Measurements from ENCODE around the gene ASH1L. TPM values are rescaled to one million over a fixed set of nuclear protein-coding genes. Genes with fewer than 3 reads are reported as not detected.
A peak's percentile ranks its signal among the peaks of the same experiment; 100 is the strongest.
"Not testable (repeated sequence)": the region's sequence is repeated elsewhere in the genome, so short reads cannot be mapped to it uniquely, and the experiment has no call there.

Gene ASH1L
- total RNA-seq, 2 experiments from 2014 or later, result 37.7 to 41.1 TPM

- POLR2A ChIA-PET, result interaction anchor here (0.9 kb wide), 1 partner anchor 23 kb away, joined by 3 read pairs; no protein-coding TSS in a partner anchor
Observed at GRCh38 chr1:155513300-155513916, 49.2 kb downstream of the ASH1L start.

GRCh38 chr1:155511385-155511784 lies 51.2 kb downstream of the ASH1L start:
- DNase-seq; H3K27ac Mint-ChIP-seq; CTCF ChIA-PET; H3K9me3 Mint-ChIP-seq (ENCODE audit: insufficient read depth); ATAC-seq; POLR2A ChIA-PET; H3K27me3 Mint-ChIP-seq (ENCODE audit: low read depth); H3K4me3 Mint-ChIP-seq: not testable (repeated sequence)
- H3K36me3 Mint-ChIP-seq (ENCODE audit: low read depth), result peaks cover 13% of the 10 kb centered on the region
- H3K4me1 Mint-ChIP-seq (ENCODE audit: low read depth), result peaks cover 29% of the 10 kb centered on the region

More at GRCh38 chr1:155513300-155513916, 49.2 kb downstream of the ASH1L start:
- DNase-seq (no peak), ATAC-seq (no peak)
- peaks cover 26% of the 10 kb centered on the region for H3K4me1 Mint-ChIP-seq (ENCODE audit: low read depth)
- H3K27ac Mint-ChIP-seq, result peak overlapping the region; percentile 28
- CTCF ChIA-PET, result no interaction called here
- H3K9me3 Mint-ChIP-seq (ENCODE audit: insufficient read depth), result no peaks in the 10 kb centered on the region
- no peak overlapping the region for H3K4me3 Mint-ChIP-seq
- peaks cover 24% of the 10 kb centered on the region for H3K36me3 Mint-ChIP-seq (ENCODE audit: low read depth)
- H3K27me3 Mint-ChIP-seq (ENCODE audit: low read depth), result no peaks in the 10 kb centered on the region

GRCh38 chr1:155509064-155509463 lies 53.5 kb downstream of the ASH1L start:
- DNase-seq (no peak), ATAC-seq (no peak)
- CTCF ChIA-PET, result no interaction called here
- POLR2A ChIA-PET, result interaction anchor here (0.5 kb wide), 1 partner anchor 264 kb away, joined by 3 read pairs; no protein-coding TSS in a partner anchor
- no peak overlapping the region for H3K4me3 Mint-ChIP-seq
- H3K4me1 Mint-ChIP-seq (ENCODE audit: low read depth), result peaks cover 14% of the 10 kb centered on the region
- no peak overlapping the region for H3K27ac Mint-ChIP-seq
- H3K27me3 Mint-ChIP-seq (ENCODE audit: low read depth), result no peaks in the 10 kb centered on the region
- H3K9me3 Mint-ChIP-seq (ENCODE audit: insufficient read depth), result no peaks in the 10 kb centered on the region
- peaks cover 13% of the 10 kb centered on the region for H3K36me3 Mint-ChIP-seq (ENCODE audit: low read depth)

- Mint-ChIP-seq H3K27me3 (ENCODE audit: low read depth) (no peaks in the 10 kb centered on the region), H3K9me3 (ENCODE audit: insufficient read depth) (no peaks in the 10 kb centered on the region), H3K4me3 (peak overlapping the region; percentile 28), H3K36me3 (ENCODE audit: low read depth) (peaks cover 9% of the 10 kb centered on the region), H3K4me1 (ENCODE audit: low read depth) (peaks cover 10% of the 10 kb centered on the region), H3K27ac (no peak overlapping the region)
- ChIA-PET POLR2A (interaction anchor here (0.7 kb wide), 1 partner anchor 12 kb away, joined by 3 read pairs; no protein-coding TSS in a partner anchor), CTCF (no interaction called here)
- ATAC-seq (no peak), DNase-seq (no peak)
Observed at GRCh38 chr1:155507945-155508344, 54.7 kb downstream of the ASH1L start.

- H3K27me3 Mint-ChIP-seq (ENCODE audit: low read depth); DNase-seq; H3K36me3 Mint-ChIP-seq (ENCODE audit: low read depth); ATAC-seq; H3K27ac Mint-ChIP-seq; H3K9me3 Mint-ChIP-seq (ENCODE audit: insufficient read depth); POLR2A ChIA-PET; H3K4me3 Mint-ChIP-seq: not testable (repeated sequence)
- H3K4me1 Mint-ChIP-seq (ENCODE audit: low read depth), result peaks cover 10% of the 10 kb centered on the region
- CTCF ChIA-PET, result interaction anchor here (0.6 kb wide), 1 partner anchor 23 kb away, joined by 3 read pairs; no protein-coding TSS in a partner anchor
Observed at GRCh38 chr1:155505963-155506362, 56.6 kb downstream of the ASH1L start.

- peaks cover 18% of the 10 kb centered on the region for H3K4me1 Mint-ChIP-seq (ENCODE audit: low read depth)
- H3K27me3 Mint-ChIP-seq (ENCODE audit: low read depth), result no peaks in the 10 kb centered on the region
- ATAC-seq, result no peak
- H3K36me3 Mint-ChIP-seq (ENCODE audit: low read depth), result peaks cover 2% of the 10 kb centered on the region
- ChIA-PET CTCF (interaction anchor here (0.7 to 3.0 kb wide), 11 partner anchors 9 to 254 kb away, joined by 3 to 16 read pairs (median 4); no protein-coding TSS in a partner anchor), POLR2A (no interaction called here)
- H3K9me3 Mint-ChIP-seq (ENCODE audit: insufficient read depth), result no peaks in the 10 kb centered on the region
- DNase-seq, result no peak
- H3K27ac Mint-ChIP-seq, result no peak overlapping the region
- H3K4me3 Mint-ChIP-seq, result no peak overlapping the region
Observed at GRCh38 chr1:155504207-155504606, 58.4 kb downstream of the ASH1L start.

GRCh38 chr1:155499953-155500639 lies 62.5 kb downstream of the ASH1L start:
- ChIA-PET POLR2A (interaction anchor here (0.6 kb wide), 2 partner anchors 32 to 365 kb away, joined by 3 to 4 read pairs; no protein-coding TSS in a partner anchor), CTCF (interaction anchor here (0.6 to 0.8 kb wide), 2 partner anchors 39 to 315 kb away, joined by 3 read pairs; no protein-coding TSS in a partner anchor)
- H3K4me3 Mint-ChIP-seq, result no peak overlapping the region
- H3K27me3 Mint-ChIP-seq (ENCODE audit: low read depth), result no peaks in the 10 kb centered on the region
- H3K27ac Mint-ChIP-seq, result no peak overlapping the region
- DNase-seq, result no peak
- H3K4me1 Mint-ChIP-seq (ENCODE audit: low read depth), result peaks cover 12% of the 10 kb centered on the region
- no peaks in the 10 kb centered on the region for H3K9me3 Mint-ChIP-seq (ENCODE audit: insufficient read depth)
- ATAC-seq, result no peak
- H3K36me3 Mint-ChIP-seq (ENCODE audit: low read depth), result peaks cover 3% of the 10 kb centered on the region

GRCh38 chr1:155499263-155499662 lies 63.3 kb downstream of the ASH1L start:
- H3K9me3 Mint-ChIP-seq (ENCODE audit: insufficient read depth), result no peaks in the 10 kb centered on the region
- no peak for DNase-seq
- no peaks in the 10 kb centered on the region for H3K27me3 Mint-ChIP-seq (ENCODE audit: low read depth)
- peaks cover 11% of the 10 kb centered on the region for H3K4me1 Mint-ChIP-seq (ENCODE audit: low read depth)
- H3K27ac Mint-ChIP-seq, result no peak overlapping the region
- POLR2A ChIA-PET, result interaction anchor here (0.6 kb wide), 1 partner anchor 364 kb away, joined by 3 read pairs; no protein-coding TSS in a partner anchor
- H3K4me3 Mint-ChIP-seq, result no peak overlapping the region
- ATAC-seq, result no peak
- peaks cover 3% of the 10 kb centered on the region for H3K36me3 Mint-ChIP-seq (ENCODE audit: low read depth)
- CTCF ChIA-PET, result no interaction called here

GRCh38 chr1:155493595-155493994 lies 69.0 kb downstream of the ASH1L start:
- H3K27ac Mint-ChIP-seq; DNase-seq; H3K4me3 Mint-ChIP-seq; H3K27me3 Mint-ChIP-seq (ENCODE audit: low read depth); H3K36me3 Mint-ChIP-seq (ENCODE audit: low read depth); POLR2A ChIA-PET; ATAC-seq; H3K4me1 Mint-ChIP-seq (ENCODE audit: low read depth); H3K9me3 Mint-ChIP-seq (ENCODE audit: insufficient read depth): not testable (repeated sequence)
- CTCF ChIA-PET, result interaction anchor here (2.1 kb wide), 1 partner anchor 11 kb away, joined by 6 read pairs; no protein-coding TSS in a partner anchor

- H3K4me3 Mint-ChIP-seq; H3K9me3 Mint-ChIP-seq (ENCODE audit: insufficient read depth); H3K36me3 Mint-ChIP-seq (ENCODE audit: low read depth); H3K27ac Mint-ChIP-seq; POLR2A ChIA-PET; H3K27me3 Mint-ChIP-seq (ENCODE audit: low read depth); ATAC-seq; DNase-seq; H3K4me1 Mint-ChIP-seq (ENCODE audit: low read depth): not testable (repeated sequence)
- CTCF ChIA-PET, result interaction anchor here (0.6 kb wide), 1 partner anchor 9 kb away, joined by 3 read pairs; no protein-coding TSS in a partner anchor
Observed at GRCh38 chr1:155488419-155488818, 74.2 kb downstream of the ASH1L start.

- Mint-ChIP-seq H3K9me3 (ENCODE audit: insufficient read depth) (no peaks in the 10 kb centered on the region), H3K4me3 (no peak overlapping the region), H3K27me3 (ENCODE audit: low read depth) (no peaks in the 10 kb centered on the region), H3K4me1 (ENCODE audit: low read depth) (peaks cover 6% of the 10 kb centered on the region), H3K36me3 (ENCODE audit: low read depth) (peaks cover 3% of the 10 kb centered on the region), H3K27ac (no peak overlapping the region)
- POLR2A ChIA-PET, result no interaction called here
- DNase-seq, result no peak
- CTCF ChIA-PET, result no interaction called here
- ATAC-seq, result no peak
Observed at GRCh38 chr1:155487541-155487940, 75.1 kb downstream of the ASH1L start.

GRCh38 chr1:155486952-155487351 lies 75.7 kb downstream of the ASH1L start:
- POLR2A ChIA-PET, CTCF ChIA-PET, H3K27ac Mint-ChIP-seq: not testable (repeated sequence)

More at GRCh38 chr1:155486952-155487351, 75.7 kb downstream of the ASH1L start:
- DNase-seq; H3K27me3 Mint-ChIP-seq (ENCODE audit: low read depth); H3K36me3 Mint-ChIP-seq (ENCODE audit: low read depth); H3K9me3 Mint-ChIP-seq (ENCODE audit: insufficient read depth); H3K4me1 Mint-ChIP-seq (ENCODE audit: low read depth); ATAC-seq; H3K4me3 Mint-ChIP-seq: not testable (repeated sequence)
